Stimulated activated CD8-positive, alpha-beta memory T cell treated with anti-CD3 and anti-CD28 coated beads, Interleukin-12 subunit alpha, Interleukin-12 subunit beta, amount 100 ng/mL, for 1 hour (primary cell): ENCODE data around the gene MXD3.
"Not testable (repeated sequence)": the region's sequence is repeated elsewhere in the genome, so short reads cannot be mapped to it uniquely, and the experiment has no call there.

ENCODE experiments used
- DNase-seq: peaks from one replicate; pipeline ENCODE4 v3.0.0-alpha.2; 2020; ENCODE audit warnings: low read depth

MXD3 gene

DNA sequence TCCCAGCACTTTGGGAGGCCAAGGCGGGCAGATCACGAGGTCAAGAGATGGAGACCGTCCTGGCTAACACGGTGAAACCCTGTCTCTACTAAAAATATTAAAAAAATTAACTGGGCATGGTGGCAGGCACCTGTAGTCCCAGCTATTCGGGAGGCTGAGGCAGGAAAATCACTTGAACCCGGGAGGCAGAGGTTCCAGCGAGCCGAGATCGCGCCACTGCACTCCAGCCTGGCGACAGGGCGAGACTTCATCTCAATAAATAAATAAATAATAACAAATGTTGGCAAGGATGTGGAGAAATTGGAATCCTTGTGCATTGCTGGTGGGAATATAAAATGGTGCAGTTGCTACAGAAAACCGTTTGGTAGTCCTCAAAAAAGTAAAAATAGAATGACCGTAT is 31.3 kb upstream of the MXD3 start:
- not testable (repeated sequence) for DNase-seq

DNA sequence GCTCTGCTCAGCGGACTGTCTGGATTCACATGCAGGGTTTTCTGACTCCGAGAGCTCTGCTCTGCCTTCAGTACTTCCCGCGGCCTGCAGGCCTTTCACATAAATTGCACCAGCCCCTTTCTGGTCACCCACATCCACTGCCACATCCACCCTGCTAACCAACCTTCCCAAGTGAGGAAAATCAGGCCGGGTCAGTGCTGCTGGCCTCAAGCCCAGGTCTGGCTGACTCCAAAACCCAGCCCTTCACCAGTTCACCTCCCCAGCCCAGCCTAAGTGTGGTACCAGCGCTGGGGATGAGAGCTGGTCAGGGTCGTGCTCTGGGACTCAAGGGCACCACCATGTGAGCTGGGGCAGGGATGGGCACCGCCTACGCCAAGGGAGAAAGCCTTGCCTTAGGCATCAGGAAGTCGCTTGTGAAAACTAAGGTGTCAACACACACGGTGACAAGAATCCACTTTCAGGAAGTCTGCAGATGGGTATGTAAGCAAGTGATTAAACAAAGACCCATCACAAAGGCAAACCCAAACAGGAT is 27.5 kb upstream of the MXD3 start:
- DNase-seq, result no peak

DNA sequence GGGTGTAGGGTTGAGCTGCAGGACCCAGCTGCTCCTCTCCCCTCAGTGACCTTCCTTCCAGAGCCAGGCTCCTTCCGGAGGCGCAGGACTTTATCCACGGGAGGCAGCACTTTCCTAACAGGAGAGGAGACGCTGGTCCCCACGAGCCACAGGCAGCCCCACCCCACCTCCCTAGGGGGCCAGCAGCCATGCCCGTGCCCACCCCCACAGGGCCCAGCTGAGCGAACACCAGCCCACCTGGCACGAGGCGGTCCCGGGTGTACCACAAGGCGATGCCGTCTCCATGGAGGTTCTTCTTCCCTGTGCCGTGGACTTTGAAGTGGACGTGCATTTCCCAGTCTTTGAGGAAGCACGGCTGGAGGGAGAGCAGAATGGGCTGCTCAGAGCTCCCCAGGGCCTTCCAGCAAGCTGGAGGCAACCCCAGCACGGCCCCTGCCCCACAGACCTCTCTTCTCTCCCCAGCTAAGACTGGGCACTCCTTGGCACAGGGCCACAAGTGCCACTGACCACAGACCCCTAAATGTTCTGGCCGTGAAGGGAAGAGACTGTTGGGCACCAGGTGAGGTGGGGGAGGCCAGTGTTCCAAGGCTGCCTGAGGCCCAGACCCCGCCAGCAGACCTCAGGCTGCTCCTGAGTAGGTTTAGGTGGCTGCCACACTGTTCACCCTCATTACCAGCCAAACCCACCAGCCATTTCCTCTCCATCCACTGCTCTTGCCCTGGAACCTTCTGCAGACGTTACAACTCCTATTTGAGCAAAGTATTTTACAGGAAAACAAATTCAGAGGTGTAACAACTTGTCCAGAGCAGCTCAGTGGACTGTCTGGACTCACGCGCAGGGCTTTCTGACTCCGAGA is 26.8 kb upstream of the MXD3 start:
- DNase-seq, result no peak

DNA sequence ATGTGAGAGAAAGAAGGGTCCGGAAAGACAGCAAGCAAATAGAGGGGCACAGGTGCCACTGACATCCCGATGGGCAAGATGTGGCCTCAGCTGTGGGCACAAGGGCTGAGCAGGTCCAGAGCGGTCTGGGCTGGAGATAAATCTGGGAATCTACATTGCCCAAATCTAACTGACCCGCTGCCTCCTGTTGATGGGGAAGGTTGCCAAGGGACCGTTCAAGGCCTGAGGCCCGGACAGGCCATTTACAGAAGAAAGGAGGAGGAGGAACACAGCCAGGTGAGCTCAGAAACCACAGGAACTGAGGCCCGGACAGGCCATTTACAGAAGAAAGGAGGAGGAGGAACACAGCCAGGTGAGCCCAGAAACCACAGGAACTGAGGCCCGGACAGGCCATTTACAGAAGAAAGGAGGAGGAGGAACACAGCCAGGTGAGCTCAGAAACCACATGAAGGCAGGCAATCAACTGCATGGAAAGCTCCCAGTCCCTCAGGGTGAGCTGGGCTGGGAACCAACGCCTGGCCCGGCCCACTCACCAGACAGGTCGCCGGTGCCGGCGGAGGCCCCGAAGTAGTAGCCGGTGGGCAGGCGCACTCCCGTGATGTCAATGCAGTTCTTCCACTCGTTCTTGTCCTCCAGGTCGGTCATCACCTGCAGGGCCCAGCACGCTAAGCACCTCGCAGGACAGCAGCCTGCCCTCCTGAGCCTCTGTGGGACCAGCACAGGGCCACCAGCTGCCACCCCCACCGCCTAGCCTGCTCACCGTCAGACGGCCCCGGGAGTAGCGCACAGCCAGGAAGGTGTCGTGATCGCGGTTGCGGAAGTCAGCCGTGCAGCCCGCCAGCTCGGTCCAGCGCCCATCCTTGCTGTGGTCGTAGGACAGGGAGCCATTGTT is 25.2 kb upstream of the MXD3 start:
- no peak for DNase-seq

DNA sequence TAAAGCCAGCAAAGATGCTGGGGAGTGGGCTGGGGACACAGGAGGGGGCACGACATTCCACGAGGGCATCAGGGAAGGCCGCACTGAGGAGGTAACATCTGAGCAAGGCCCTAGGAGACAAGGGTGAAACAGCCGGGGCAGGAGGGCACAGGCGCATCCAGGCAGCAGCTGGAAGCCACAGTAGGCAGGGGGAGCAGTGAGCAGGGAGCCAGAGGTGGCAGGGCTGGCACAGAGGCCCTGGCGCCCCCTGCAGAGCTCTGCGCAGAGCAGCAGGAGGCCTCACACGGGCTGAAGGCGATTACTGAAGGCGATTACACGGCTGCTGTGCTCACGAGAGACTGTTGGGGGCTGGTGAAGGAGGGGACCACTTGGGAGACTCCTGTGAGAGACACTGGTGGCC is 24.4 kb upstream of the MXD3 start:
- no peak for DNase-seq

DNA sequence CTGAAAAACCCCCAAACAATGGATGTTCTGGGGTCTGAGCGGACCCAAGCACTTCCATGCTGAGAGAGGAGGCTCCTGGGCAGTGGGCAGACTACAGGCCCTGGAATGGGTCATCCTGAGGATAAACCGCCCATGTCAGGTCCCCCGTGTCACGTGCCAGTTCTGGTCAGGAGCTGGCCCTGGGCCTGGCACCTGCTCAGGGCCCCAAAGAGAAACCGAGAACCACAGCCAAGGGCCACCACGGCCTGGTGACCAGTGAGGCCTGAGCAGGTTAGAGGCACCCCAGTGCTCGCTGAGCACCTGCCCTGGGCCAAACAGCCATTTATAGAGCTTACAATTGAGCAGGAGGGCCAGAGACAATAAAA is 24.0 kb upstream of the MXD3 start:
- no peak for DNase-seq

DNA sequence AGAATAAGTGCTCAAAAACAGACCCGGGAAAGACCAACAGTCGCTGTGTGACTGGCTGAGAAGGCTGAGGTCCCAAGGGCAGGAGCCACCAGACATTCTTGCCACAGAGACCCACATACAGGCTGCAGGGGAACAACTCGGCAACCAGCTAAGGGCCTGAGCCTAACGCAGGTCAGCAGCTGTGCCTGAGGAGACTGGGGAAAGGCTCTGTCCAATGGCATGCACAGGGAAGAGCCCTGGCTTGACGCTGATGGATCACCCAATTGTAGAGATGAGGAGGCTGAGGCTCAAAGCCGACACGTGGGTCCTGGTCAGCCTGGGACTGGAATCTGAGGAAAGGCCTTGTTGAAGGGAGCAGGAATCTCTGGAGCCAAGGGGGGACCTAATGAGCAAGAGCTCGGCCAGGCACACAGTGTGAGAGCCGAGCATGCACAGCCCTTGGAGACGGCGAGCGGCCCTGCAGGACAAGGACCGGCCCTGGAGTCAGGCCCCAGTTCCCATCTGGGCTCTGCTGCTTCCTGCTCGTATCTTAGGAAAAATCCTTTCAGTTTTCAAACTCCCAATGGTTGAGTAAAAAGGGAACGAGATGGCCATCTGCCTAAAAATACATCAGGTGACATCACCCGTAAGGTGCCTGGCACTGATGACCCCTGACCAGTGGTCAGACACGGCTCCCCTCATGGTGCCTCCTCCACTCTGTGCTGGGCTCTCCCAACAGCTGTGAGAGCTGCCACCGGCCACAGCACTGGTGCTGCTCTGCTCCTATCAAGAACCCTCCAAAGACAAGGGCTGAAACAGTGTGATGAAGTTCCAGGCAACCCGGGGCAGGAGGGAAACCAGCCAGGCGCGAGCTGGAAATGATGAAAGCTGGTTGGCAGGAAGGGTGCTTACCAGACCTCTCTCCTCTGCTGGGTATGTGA is 23.3 kb upstream of the MXD3 start:
- DNase-seq, result no peak

DNA sequence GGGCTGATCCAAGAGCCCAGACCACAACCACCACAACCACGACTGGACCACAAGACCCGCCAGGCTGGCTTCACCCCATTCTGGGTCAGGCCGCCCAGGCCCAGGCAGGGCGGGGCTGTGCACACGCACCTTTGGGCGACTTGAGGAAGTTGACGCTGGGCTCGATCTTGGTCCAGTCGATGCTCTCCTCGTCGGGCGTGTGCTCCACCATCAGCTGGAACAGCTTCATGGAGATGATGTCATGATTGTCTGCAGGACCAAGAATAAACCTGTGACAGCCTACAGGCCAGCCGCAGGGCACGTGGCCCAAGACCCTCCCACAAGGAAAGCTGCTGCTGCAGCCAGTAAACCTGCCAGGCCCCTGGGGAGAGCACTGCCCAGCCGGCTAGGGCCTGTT is 22.5 kb upstream of the MXD3 start:
- DNase-seq, result no peak

DNA sequence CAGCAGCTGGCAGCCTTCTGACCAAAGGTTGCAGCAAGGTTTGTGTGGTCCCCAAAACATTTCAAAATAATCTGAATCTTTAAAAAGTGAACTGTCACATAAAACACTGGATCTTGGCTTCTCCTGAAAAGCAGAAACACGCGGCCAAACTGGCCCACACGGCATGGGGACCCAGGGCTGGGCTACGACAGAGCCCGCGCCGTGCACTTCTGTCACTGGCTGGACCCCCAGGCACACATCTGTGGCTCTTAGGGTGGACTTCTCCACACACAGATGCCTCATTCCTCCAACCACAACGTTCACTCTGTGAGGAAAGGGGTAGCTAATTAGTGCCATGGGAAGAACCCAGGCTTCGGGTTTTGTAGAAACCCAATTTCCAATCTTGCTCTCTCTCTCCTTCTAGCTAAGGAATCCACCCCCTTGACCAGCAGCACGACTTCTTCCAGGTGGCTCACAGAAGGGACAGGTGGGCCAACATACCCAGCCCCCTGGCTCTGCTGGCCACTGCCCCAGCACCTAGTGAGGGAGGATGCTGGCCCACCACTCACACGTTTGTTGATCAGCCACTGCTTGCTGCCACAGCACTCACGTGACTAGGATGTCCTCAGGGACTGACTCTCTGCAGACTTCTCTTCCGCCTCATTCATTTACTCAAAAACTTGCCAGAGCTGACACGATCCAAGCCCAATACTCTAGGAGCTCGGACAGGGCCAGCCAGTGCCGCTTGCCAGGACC is 21.9 kb upstream of the MXD3 start:
- DNase-seq, result no peak

DNA sequence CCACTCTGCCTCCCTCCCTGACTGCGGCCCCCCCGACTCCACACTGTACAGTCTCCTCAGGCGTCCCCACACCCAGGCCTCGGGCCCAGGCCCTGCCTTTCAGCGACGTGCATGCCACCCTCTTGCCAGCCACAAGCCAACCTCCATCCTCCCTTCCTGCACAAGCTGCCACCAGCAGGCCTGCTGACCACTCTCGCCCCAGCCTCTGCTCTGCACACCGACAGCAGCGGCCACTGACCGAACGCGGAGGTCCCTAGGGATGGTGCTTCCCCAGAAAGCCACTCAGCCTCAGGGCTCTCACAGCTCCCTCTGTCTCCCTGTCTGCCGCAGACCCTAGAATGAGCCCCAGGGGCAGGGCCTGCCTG is 21.2 kb upstream of the MXD3 start:
- DNase-seq, result no peak

DNA sequence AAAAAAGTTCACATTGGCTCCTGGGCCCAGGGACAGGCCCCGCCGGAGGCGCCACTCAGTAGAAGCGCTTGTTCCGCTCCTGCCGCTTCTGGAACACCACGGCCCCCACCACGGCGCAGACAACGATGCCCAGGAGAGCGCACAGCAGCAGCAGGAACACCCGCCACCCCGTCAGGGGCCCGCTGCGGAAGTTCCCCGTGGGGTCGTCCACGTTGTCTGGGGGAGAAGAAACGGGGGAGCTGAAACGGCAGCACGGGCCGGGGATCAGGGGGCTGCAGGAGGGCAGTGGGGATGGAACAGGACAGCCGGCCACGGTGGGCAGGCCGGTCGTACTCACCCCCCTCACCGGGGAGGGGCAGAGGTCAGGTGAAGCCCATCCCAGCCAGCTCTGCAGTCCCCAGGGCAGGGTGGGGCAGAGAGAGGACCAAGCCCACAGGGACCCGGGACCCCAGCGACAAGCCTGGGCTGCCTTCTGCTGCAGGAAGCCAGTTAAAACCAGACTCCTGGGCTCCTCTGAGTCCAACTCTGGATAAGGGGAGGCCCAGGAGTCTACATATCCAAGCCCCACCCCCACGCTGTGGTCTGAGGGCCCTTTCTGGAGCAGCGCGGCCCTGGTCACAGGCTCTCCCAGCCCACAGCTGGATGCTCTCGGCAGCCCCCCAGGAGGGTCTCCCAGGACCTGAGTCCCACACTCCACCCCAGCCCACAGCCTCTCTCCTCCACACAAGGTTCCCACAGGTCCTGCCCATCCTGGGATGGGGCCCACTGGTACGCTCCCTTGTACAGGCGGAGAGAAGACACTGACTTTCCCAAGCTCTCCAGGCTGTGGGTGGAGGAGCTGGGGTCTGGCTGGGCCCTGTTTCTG is 20.6 kb upstream of the MXD3 start:
- no peak for DNase-seq

DNA sequence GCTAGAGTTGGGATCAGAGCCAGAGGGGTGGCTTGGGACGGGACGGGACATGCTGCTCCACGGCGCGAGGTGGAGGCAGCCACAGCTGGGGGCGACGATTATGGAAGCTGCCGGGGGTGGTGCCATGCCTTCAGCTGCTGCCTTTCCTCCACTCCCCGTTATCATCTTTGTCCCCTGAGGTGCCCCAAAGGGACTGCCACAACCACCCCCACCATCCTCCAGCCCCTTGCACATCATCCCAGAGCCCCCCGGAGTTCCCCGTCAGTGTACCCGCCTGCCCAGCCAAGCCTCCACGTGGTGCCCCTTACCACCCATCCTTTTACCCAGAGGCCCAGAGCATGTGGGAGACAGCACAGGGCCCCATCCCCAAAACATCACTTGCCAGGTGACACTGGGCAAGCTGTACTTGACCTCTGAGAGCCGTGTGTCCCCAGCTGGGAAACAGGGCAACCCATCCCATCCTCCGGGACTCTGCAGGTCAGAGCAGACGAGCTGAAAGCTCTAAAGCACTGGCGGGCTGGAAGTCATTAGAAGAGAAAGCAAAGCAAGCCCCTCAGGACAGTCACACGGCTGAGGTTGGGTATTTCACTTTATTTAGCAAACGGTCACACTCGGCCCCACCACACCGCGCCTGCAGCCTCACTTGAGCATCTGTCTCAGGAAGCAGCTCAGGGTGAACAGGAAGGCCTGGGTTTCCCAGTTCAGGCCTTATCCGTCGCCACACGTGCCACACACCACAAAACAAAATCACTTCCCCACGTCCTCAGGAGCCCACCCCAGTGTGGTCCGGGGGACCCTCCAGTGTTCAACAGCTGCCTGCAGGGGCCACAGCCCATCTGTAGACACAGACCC is 19.5 kb upstream of the MXD3 start:
- no peak for DNase-seq

DNA sequence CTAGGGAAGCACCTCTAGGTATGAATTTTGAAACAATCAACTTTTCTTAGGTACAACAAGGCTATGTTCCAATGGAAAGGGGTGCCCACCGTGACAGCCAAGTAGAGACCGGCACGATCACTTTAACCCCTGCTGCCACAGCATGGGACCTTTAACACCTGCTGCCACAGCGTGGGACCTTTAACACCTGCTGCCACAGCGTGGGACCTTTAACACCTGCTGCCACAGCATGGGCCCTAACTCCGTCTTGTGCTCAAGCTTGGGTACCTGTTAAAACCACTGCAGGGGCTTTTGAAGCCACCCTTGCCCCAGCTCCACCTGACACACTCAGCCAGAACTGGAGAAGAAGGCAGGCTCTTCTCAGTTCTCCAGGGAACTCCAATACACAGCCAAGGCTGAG is 18.2 kb upstream of the MXD3 start:
- DNase-seq, result no peak

DNA sequence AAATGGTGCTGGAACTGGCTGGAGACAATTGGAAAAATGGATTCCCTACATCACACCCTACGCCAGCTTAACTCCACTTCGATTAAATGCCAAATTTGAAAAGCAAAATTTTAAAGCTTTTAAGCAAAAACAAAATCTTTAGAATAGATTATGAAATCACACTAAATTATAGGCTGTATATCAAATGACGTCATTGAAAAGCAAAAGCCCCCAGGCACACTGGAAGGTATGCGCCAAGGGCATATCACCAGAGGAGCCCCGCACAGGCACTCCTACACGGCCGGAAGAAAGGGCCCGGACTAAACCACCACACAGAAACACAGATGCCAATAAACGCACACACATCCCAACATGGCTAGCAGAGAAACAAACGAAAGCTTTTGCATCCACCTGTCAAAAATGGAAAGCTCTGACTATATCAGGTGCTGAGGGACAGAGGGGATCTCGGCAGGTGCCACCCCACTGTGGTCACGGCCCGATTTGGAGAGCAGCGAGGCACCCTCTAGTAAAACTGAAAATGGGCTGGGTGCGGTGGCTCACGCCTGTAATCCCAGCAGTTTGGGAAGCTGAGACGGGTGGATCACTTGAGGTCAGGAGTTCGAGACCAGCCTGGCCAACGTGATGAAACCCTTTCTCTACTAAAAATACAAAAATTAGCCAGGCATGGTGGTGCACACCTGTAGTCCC is 17.0 kb upstream of the MXD3 start:
- DNase-seq, result no peak

DNA sequence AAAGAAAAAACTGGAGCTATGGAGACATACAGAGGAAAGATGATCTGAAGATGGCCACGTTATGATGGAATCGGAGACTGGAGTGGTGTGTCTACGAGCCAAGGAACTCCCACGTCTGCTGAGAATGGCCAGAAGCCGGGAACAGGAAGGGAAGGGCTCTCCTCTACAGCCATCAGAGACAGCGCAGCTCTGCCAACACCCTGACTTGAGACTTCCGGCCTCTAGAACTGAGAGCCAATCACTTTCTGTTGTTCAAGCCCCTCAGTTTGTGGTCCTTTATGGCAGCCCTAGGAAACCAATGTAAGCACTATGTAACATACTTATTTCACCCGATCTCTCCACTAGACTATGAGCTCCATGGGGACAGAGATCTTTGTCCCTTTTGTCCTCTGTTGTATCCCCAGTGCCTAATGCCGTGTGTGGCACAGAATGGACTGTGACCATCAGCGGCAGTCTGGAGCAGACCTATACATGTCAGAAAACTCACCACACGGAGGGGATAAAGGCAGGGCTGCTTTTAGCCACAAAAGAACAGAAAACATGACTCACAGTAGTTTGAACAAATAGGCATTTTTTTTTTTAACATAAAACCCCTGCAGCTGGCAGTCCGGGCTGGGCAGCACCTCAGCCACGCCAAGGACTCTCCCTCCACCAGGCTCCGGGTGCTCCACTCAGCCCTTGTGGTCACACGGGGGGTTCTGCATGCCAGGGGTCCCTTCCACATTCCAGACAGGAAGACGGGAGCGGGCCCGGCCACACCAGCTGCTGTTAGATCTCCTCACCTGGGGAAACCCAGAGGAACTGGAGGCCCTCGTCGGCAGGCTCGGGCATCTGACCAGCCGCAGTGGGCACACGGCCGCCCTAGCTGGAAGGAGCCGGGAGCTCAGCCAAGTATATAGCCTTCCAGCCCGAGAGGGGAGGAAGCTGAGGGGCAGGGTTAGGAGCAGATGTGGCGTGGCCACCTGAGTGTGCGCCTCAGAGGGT is 16.1 kb upstream of the MXD3 start:
- DNase-seq, result no peak

DNA sequence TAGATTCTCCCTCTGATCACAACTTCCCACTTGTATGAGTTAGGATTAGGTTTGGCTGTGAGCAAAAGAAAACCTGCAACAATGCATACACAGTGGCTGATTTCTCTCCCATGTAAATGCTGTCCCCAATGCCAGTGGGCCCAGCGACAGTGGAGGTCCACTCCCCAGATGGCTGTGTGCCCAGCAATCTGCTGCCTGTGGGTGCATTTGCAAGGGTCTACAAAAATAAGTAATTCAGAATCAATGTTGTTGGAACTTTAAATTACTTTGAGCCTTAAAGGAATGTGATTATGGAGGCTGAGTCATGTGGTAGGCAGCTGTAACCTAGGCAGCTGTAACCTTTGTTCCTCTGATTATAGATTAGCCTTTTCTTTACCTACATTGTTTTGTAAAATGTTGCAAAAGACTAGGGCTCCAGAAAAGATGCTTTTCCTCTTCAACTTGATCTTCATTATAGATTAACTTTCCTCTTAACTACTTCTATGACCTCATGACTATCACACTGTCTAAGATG is 14.2 kb upstream of the MXD3 start:
- no peak for DNase-seq

DNA sequence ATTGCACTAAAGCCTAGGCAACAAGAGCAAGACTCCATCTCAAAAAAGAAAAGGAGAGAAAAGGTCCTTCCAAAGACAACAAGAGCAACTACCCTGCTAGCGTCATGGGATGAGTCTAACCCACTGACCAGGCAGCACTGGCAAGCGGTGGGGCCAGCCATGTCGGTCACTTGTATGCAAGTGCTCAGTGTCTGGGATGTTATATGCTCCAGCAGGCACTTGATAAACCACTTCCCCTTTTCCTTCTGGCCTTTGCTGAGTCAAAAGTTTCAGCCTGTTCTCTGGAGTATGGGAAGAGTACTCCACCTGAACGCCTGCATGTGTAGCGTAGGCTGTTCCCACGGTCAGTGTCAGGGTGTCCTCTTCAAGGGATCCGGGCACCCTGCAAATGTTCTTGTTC is 9.2 kb upstream of the MXD3 start:
- no peak for DNase-seq
